ENCODE data around the gene KIF19.

GRCh38 chr17:74374858-74375257, 48.8 kb downstream of the KIF19 start:
- TF ChIP-seq CTCF (IDR thresholded peaks at IDR 0.05) (no peak), ZFX (IDR thresholded peaks at IDR 0.05; ENCODE audit: borderline replicate concordance) (no peak)
